Osteoblast (primary cell): Measurements from ENCODE around the gene IFT25. TPM values are rescaled to one million over a fixed set of nuclear protein-coding genes. Genes with fewer than 3 reads are reported as not detected.

ENCODE experiments used
- DNase-seq: peaks from one replicate; pipeline ENCODE4 v3.0.0; 2011; ENCODE audit warnings: low spot score, mixed read lengths; ENCODE audit not compliant: insufficient read length; ENCODE audit errors: missing footprints
- H2AFZ ChIP-seq: 2 replicates; pipeline ENCODE4 v1.6.0; 2011; ENCODE audit warnings: mild to moderate bottlenecking, low read length
- H3K27ac ChIP-seq: 2 replicates; pipeline ENCODE4 v1.5.1; 2011; ENCODE audit warnings: mild to moderate bottlenecking, low read depth, low read length, moderate library complexity
- H3K27me3 ChIP-seq: 2 replicates; pipeline ENCODE4 v1.6.0; 2012; ENCODE audit warnings: mild to moderate bottlenecking, control low read depth, inconsistent platforms, low read length, moderate library complexity; ENCODE audit not compliant: insufficient read depth
- H3K36me3 ChIP-seq: 2 replicates; pipeline ENCODE4 v1.5.1; 2011; ENCODE audit warnings: mild to moderate bottlenecking, low read length, control low read depth, moderate library complexity; ENCODE audit not compliant: insufficient read depth
- H3K4me1 ChIP-seq: 2 replicates; pipeline ENCODE4 v1.5.1; 2011; ENCODE audit warnings: mild to moderate bottlenecking, low read length, control low read depth, moderate library complexity; ENCODE audit not compliant: insufficient read depth
- H3K4me2 ChIP-seq: 2 replicates; pipeline ENCODE4 v1.6.0; 2011; ENCODE audit warnings: mild to moderate bottlenecking, low read length; ENCODE audit not compliant: insufficient read depth
- H3K4me3 ChIP-seq: fragments of 200-600 bp; sonication (generic); 3 replicates; pipeline ENCODE4 v1.5.1; 2012; ENCODE audit warnings: mild to moderate bottlenecking, low read length, inconsistent platforms; ENCODE audit not compliant: insufficient read depth
- H3K79me2 ChIP-seq: 2 replicates; pipeline ENCODE4 v1.6.0; 2012; ENCODE audit warnings: mild to moderate bottlenecking, low read length, control low read depth, inconsistent platforms; ENCODE audit not compliant: insufficient read depth
- H3K9me3 ChIP-seq: 2 replicates; pipeline ENCODE4 v1.5.1; 2011; ENCODE audit warnings: low read depth, low read length, control low read depth
- H4K20me1 ChIP-seq: 2 replicates; pipeline ENCODE4 v1.6.0; 2012; ENCODE audit warnings: mild to moderate bottlenecking, low read length, control low read depth; ENCODE audit not compliant: insufficient read depth
- total RNA-seq: library from RNA; depleted of rRNA; stranded (reverse); fragments of >200 nt; gene quantifications from 2 replicates; pipeline ENCODE4 v1.2.3, GENCODE V29; 2012
- TF ChIP-seq, protein P1 (sequence below): IDR thresholded peaks from 2 replicates; pipeline ENCODE4 v1.5.1; 2011; ENCODE audit warnings: mild to moderate bottlenecking, low read depth, low read length, moderate library complexity; ENCODE audit errors: extremely low read depth

IFT25 gene
- total RNA-seq, 1 donor = 21.7 TPM

DNA sequence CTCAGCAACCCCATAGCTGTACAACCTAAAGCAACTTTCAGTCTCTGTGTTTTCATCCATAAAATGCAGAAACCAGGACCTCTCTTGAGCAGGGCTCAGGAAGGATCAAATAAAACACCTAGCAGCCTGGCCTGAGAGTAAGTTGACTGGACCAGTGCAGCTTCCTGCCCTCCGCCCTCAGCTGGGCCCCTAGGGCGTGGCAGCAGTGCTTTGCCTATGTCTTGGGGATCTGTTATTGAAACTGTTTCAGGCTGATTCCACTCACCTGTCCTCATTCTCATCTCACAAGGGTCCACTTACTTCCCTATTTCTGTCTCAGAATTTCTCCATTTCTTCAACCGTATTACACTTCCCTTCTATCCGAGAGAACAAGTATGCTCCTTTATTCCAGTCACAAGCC lies 18.0 kb upstream of the IFT25 start:
- Histone ChIP-seq H3K36me3 (peaks cover 65% of the 10 kb centered on the region), H4K20me1 (peaks cover 5% of the 10 kb centered on the region), H3K4me2 (no peak overlapping the region), H3K79me2 (no peaks in the 10 kb centered on the region), H3K27me3 (no peaks in the 10 kb centered on the region), H3K4me3 (no peak overlapping the region), H3K4me1 (peaks cover 5% of the 10 kb centered on the region), H3K9me3 (no peaks in the 10 kb centered on the region), H2AFZ (no peak overlapping the region), H3K27ac (no peak overlapping the region)
- no peak for DNase-seq
- TF ChIP-seq, protein P1, sequence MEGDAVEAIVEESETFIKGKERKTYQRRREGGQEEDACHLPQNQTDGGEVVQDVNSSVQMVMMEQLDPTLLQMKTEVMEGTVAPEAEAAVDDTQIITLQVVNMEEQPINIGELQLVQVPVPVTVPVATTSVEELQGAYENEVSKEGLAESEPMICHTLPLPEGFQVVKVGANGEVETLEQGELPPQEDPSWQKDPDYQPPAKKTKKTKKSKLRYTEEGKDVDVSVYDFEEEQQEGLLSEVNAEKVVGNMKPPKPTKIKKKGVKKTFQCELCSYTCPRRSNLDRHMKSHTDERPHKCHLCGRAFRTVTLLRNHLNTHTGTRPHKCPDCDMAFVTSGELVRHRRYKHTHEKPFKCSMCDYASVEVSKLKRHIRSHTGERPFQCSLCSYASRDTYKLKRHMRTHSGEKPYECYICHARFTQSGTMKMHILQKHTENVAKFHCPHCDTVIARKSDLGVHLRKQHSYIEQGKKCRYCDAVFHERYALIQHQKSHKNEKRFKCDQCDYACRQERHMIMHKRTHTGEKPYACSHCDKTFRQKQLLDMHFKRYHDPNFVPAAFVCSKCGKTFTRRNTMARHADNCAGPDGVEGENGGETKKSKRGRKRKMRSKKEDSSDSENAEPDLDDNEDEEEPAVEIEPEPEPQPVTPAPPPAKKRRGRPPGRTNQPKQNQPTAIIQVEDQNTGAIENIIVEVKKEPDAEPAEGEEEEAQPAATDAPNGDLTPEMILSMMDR = no peak

DNA sequence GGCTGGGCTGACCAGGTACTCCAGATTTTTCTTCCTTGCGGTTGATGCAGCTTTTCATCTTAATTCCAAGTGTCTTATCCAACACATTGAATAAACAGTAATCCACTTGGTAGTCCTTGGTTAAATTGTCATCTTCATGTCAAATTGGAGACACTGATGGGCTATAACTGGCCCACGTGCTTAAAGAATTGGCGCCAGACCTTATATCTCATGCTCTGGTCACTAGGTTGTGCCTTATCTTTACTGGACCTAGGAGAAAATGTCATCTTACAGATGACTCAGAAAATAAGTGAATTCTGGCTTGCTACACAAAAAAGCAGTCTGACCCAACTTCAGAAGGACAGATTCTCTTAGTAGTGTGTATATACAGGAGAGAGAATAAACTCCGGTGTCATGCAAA lies 16.9 kb upstream of the IFT25 start:
- H2AFZ ChIP-seq = no peak overlapping the region
- H3K79me2 ChIP-seq = peaks cover 4% of the 10 kb centered on the region
- H4K20me1 ChIP-seq = peaks cover 7% of the 10 kb centered on the region
- H3K27ac ChIP-seq = no peak overlapping the region
- H3K4me3 ChIP-seq = no peak overlapping the region
- H3K4me2 ChIP-seq = no peak overlapping the region
- H3K36me3 ChIP-seq = peaks cover 68% of the 10 kb centered on the region
- no peaks in the 10 kb centered on the region for H3K9me3 ChIP-seq
- peaks cover 3% of the 10 kb centered on the region for H3K4me1 ChIP-seq
- no peak for DNase-seq
- TF ChIP-seq, protein P1 = no peak
- H3K27me3 ChIP-seq = no peaks in the 10 kb centered on the region

DNA sequence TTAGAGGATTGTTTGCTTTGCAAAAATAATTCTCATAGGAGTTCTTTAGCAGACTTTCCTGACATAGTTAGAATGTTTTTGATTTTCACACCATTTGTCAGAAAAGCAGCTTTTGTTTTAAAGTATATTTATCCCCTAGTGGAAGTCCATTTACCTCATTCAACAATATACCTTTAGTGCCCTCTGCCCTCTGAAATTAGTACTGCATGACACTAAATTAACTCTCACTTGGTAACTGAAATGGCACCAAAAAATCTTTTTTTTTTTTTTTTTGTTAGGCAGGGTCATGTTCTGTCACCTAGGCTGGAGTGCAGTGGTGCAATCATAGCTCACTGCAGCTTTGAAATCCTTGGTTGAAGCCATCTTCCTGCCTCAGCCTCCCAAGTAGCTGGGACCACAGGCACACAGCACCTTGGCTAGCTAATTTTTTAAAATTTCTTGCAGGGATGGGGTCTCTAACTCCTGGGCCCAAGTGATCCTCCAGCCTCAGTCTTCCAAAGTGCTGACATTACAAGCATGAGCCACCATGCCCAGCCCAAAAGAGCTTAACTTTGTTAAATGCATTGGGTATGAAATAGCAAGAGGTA lies 14.3 kb upstream of the IFT25 start:
- Histone ChIP-seq H3K79me2 (peaks cover 10% of the 10 kb centered on the region), H3K4me2 (no peak overlapping the region), H3K27ac (no peak overlapping the region), H3K27me3 (no peaks in the 10 kb centered on the region), H3K36me3 (peaks cover 53% of the 10 kb centered on the region), H3K4me3 (no peak overlapping the region), H3K9me3 (no peaks in the 10 kb centered on the region), H2AFZ (no peak overlapping the region), H4K20me1 (peaks cover 11% of the 10 kb centered on the region), H3K4me1 (peaks cover 12% of the 10 kb centered on the region)
- peak; percentile 66 for DNase-seq
- TF ChIP-seq, protein P1 = peak; percentile 55

DNA sequence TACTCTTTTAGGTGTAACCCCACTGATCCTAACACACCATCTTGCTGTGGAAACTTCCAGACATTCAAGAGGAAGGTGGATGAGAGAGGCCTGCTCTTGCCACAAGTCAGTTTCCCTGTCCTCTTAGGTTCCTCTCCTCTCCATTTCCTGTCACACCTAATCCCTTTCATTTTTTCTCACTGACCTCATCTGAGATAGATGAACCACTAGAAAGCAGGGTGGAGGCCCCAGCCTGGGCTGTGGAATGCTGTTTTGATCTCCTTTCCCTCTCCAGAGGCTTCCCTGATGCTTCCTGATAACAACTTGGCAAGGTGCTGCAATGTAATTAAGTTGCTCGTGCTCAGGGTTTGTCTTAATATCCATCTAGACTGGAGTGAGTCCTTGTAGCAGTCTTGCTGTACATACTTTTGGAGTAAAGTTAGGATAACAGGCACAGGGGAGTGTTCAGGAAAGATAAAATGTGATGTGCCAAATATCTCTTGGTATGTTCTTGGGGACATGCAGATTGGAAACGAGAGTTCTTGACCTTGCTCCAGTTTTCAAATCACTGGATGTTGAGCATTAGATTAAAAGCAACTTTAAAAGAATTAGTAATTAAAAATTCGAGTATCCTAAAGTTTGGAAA lies 11.8 kb upstream of the IFT25 start:
- H3K79me2 ChIP-seq = peaks cover 24% of the 10 kb centered on the region
- H2AFZ ChIP-seq = peak overlapping the region; percentile 21
- H3K9me3 ChIP-seq = no peaks in the 10 kb centered on the region
- peaks cover 50% of the 10 kb centered on the region for H3K36me3 ChIP-seq
- peak; percentile 79 for DNase-seq
- TF ChIP-seq, protein P1 = no peak
- H3K4me3 ChIP-seq = no peak overlapping the region
- peaks cover 7% of the 10 kb centered on the region for H4K20me1 ChIP-seq
- H3K27ac ChIP-seq = peak overlapping the region; percentile 45
- H3K4me1 ChIP-seq = peaks cover 12% of the 10 kb centered on the region
- H3K27me3 ChIP-seq = no peaks in the 10 kb centered on the region
- peak overlapping the region; percentile 8 for H3K4me2 ChIP-seq
